DOHH2 (cell line): ENCODE measurements around the gene AIRE.

ENCODE experiments used
- H3F3A ChIP-seq: fragments of 200-600 bp; sonication (generic), shearing (Covaris generic); 2 replicates; pipeline ENCODE4 v1.6.0; 2016; ENCODE audit warnings: antibody characterized with exemption, mild to moderate bottlenecking; ENCODE audit not compliant: control insufficient read depth, insufficient read depth
- H3K27ac ChIP-seq: fragments of 200-600 bp; sonication (generic); 2 replicates; pipeline ENCODE4 v1.5.1; 2014; ENCODE audit warnings: low read depth, mild to moderate bottlenecking, low read length, moderate library complexity
- H3K27me3 ChIP-seq: fragments of 200-600 bp; sonication (generic); 2 replicates; pipeline ENCODE4 v1.6.1; 2014; ENCODE audit warnings: mild to moderate bottlenecking, low read length, mixed read lengths; ENCODE audit not compliant: control insufficient read depth
- H3K36me3 ChIP-seq: fragments of 200-600 bp; sonication (generic); 2 replicates; pipeline ENCODE4 v1.6.1; 2014; ENCODE audit warnings: mild to moderate bottlenecking, low read length, moderate library complexity, mixed read lengths; ENCODE audit not compliant: control insufficient read depth
- H3K4me1 ChIP-seq: fragments of 200-600 bp; sonication (generic); 2 replicates; pipeline ENCODE4 v1.6.1; 2014; ENCODE audit warnings: mild to moderate bottlenecking, low read length, mixed read lengths; ENCODE audit not compliant: control insufficient read depth
- H3K4me2 ChIP-seq: fragments of 200-600 bp; sonication (generic); 2 replicates; pipeline ENCODE4 v1.6.0; 2014; ENCODE audit warnings: mild to moderate bottlenecking, low read length, moderate library complexity
- H3K4me3 ChIP-seq: fragments of 200-600 bp; sonication (generic); 2 replicates; pipeline ENCODE4 v1.5.1; 2014; ENCODE audit warnings: mild to moderate bottlenecking, low read length, mixed read lengths
- H3K79me2 ChIP-seq: fragments of 200-600 bp; sonication (generic); 2 replicates; pipeline ENCODE4 v1.6.1; 2014; ENCODE audit warnings: mild to moderate bottlenecking, low read length, mixed read lengths; ENCODE audit not compliant: control insufficient read depth
- H3K9me2 ChIP-seq: fragments of 200-600 bp; sonication (generic); replicated peaks from 2 replicates; pipeline ENCODE4 v1.6.1; 2014; ENCODE audit warnings: mild to moderate bottlenecking, low read length, mixed read lengths; ENCODE audit not compliant: control insufficient read depth
- H3K9me3 ChIP-seq: fragments of 200-600 bp; sonication (generic); 2 replicates; pipeline ENCODE4 v1.6.1; 2014; ENCODE audit warnings: antibody characterized with exemption, low read length, mixed read lengths; ENCODE audit not compliant: control insufficient read depth, insufficient read depth
- H4K20me1 ChIP-seq: fragments of 200-600 bp; sonication (generic); 2 replicates; pipeline ENCODE4 v1.6.0; 2014; ENCODE audit warnings: low read depth, mild to moderate bottlenecking, antibody characterized with exemption, low read length, moderate library complexity; ENCODE audit not compliant: control insufficient read depth, insufficient read depth
- CTCF ChIP-seq: fragments of 200-600 bp; sonication (generic); IDR thresholded peaks from one replicate; pipeline ENCODE4 v1.5.1; 2014; ENCODE audit warnings: antibody characterized with exemption, mild to moderate bottlenecking, low read depth, low read length; ENCODE audit not compliant: poor library complexity, severe bottlenecking
- EZH2phosphoT487 ChIP-seq: fragments of 200-600 bp; sonication (generic); IDR thresholded peaks from 2 replicates; pipeline ENCODE4 v1.6.1; 2017; ENCODE audit warnings: borderline replicate concordance, mild to moderate bottlenecking, antibody characterized with exemption, low read length, moderate library complexity, mixed read lengths

AIRE gene

GRCh38 chr21:44328242-44328895 is 42.7 kb downstream of the AIRE start:
- peaks cover 39% of the 10 kb centered on the region for H3K36me3 ChIP-seq
- no peaks in the 10 kb centered on the region for H3K4me1 ChIP-seq
- no peak overlapping the region for H3K4me2 ChIP-seq
- no peaks in the 10 kb centered on the region for H3K79me2 ChIP-seq
- peaks cover 3% of the 10 kb centered on the region; the same call in 1 of the 2 replicates for H3F3A ChIP-seq
- no peak overlapping the region for H3K27ac ChIP-seq
- no peaks in the 10 kb centered on the region for H3K9me3 ChIP-seq
- TF ChIP-seq EZH2phosphoT487 (no peak), CTCF (no peak)
- H3K9me2 ChIP-seq = no peaks in the 10 kb centered on the region
- no peak overlapping the region for H3K4me3 ChIP-seq
- H4K20me1 ChIP-seq = peaks cover 6% of the 10 kb centered on the region; the same call in 1 of the 2 replicates
- no peaks in the 10 kb centered on the region for H3K27me3 ChIP-seq

- Histone ChIP-seq H3K9me2 (no peaks in the 10 kb centered on the region), H3K4me1 (peaks cover 3% of the 10 kb centered on the region; the same call in 1 of the 2 replicates), H3K27ac (no peak overlapping the region), H3K9me3 (no peaks in the 10 kb centered on the region), H3K27me3 (no peaks in the 10 kb centered on the region), H3K79me2 (no peaks in the 10 kb centered on the region), H3K4me2 (no peak overlapping the region), H3F3A (peaks cover 3% of the 10 kb centered on the region; the same call in 1 of the 2 replicates), H4K20me1 (peaks cover 6% of the 10 kb centered on the region; the same call in 1 of the 2 replicates), H3K36me3 (peaks cover 30% of the 10 kb centered on the region), H3K4me3 (no peak overlapping the region)
- TF ChIP-seq EZH2phosphoT487 = no peak
- TF ChIP-seq CTCF = no peak
Observed at GRCh38 chr21:44329086-44329889, 43.6 kb downstream of the AIRE start.

GRCh38 chr21:44329971-44330681 is 44.5 kb downstream of the AIRE start:
- H3K36me3 ChIP-seq = peaks cover 22% of the 10 kb centered on the region

More at GRCh38 chr21:44329971-44330681, 44.5 kb downstream of the AIRE start:
- Histone ChIP-seq H3K27ac (no peak overlapping the region), H3K27me3 (no peaks in the 10 kb centered on the region), H3K9me2 (no peaks in the 10 kb centered on the region), H3K79me2 (no peaks in the 10 kb centered on the region), H3K4me3 (no peak overlapping the region), H3K4me1 (peaks cover 3% of the 10 kb centered on the region; the same call in 1 of the 2 replicates), H4K20me1 (peaks cover 6% of the 10 kb centered on the region; the same call in 1 of the 2 replicates), H3K4me2 (no peak overlapping the region), H3K9me3 (no peaks in the 10 kb centered on the region), H3F3A (peaks cover 3% of the 10 kb centered on the region; the same call in 1 of the 2 replicates)
- TF ChIP-seq CTCF (no peak), EZH2phosphoT487 (no peak)
